RPMI7951 (cell line): Measurements from ENCODE around the gene FAM131C. TPM values are rescaled to one million over a fixed set of nuclear protein-coding genes. Genes with fewer than 3 reads are reported as not detected.
A peak's percentile ranks its signal among the peaks of the same experiment; 100 is the strongest.
"Not testable (repeated sequence)": the region's sequence is repeated elsewhere in the genome, so short reads cannot be mapped to it uniquely, and the experiment has no call there.

ENCODE experiments used
- DNase-seq: peaks from one replicate; pipeline ENCODE4 v3.0.0-alpha.2; 2012; ENCODE audit warnings: low read depth
- total RNA-seq: library from RNA; depleted of rRNA; stranded (reverse); fragments of >200 nt; shearing (Covaris generic); gene quantifications from 2 replicates; pipeline ENCODE4 v1.2.3, GENCODE V29; 2014; rRNA removed

FAM131C gene, protein sequence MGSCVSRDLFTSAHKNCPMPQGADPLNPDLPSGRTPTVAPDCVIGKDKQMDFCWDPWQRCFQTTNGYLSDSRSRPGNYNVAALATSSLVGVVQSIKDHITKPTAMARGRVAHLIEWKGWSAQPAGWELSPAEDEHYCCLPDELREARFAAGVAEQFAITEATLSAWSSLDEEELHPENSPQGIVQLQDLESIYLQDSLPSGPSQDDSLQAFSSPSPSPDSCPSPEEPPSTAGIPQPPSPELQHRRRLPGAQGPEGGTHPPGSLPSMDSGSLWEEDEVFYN
- total RNA-seq, result 0.20 TPM in 1 of 2 replicates, not detected in the other

DNA sequence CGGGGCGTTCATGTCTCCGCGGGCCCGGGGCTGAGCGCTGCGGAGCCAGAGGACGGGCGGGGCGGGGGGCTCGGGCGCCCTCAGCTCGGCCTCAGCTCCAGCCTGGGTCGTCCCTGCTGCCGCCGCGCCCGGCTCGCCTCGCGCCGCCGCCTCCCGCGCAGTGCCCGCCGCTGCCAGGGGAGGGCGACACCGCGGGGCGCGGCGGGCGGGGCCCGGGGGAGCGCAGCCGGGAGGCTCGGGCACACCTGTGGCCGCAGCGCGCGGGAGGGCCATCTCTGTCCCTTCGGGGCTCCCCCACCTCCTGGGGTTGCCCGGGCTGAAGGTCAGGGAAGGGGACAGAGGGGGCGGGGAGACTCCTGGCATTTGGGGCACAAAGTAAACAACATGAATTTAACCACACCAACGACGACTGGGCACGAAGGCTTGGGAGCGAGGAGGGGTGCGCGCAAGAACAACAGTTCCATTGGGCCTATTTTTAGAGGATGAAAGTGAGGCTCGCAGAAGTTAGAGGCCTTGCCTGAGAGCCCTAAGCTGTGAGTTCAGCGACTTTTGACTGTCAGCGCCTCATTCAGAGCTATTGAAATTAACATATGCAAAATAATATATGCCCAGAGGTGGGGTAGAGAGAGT is at the start of gene FAM131C:
FAM131C (minus strand) TSS at position 162 of the 630 bp plus-strand sequence. CDS start 209 bp downstream, outside the sequence.
- DNase-seq, result no peak

DNA sequence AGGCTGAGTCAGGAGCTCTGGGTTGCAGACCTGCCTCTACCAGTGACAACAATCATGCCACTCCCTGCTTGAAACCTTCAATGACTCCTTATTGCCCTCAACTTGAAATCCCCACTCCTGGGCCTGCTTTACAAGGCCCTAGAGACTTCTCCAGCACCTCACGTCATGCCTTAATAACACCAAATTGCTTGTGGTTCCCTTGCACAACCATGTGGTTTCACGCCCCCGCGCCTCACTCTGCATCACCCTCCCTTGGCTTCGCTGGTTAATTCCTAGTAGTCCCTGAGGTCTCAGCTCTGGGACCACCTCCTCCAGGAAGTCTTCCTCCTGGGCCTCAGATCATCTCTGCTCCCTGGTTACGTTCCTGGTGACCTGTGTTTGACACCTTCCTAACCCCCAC is 49.5 kb upstream of the FAM131C start:
- peak; percentile 86 for DNase-seq

DNA sequence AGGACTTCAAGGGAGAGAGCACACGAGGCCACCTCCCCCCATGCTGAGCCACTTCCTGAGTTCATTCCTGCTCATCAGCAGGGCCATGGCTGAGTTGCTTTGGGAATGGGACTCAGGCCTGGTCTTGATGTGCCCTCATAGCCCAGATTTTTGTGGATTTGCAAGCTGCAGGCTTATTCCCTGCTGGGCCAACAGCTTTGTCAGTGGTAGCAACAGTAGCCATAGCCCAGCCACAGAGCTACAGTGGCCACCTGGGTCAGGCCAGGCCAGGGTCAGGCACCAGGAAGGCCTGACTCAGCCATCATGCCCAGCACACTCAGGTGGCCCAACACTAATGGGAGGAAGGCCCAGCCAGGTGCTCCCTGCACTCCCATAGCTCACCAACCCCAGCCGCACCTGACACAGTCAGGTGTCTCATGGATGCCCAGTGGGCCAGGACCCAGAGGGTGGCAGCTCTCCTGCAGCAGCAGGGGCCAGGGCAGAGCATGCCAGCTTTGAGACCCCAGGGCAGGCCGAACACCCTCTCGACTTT is 49.0 kb upstream of the FAM131C start:
- peak; percentile 31 for DNase-seq

DNA sequence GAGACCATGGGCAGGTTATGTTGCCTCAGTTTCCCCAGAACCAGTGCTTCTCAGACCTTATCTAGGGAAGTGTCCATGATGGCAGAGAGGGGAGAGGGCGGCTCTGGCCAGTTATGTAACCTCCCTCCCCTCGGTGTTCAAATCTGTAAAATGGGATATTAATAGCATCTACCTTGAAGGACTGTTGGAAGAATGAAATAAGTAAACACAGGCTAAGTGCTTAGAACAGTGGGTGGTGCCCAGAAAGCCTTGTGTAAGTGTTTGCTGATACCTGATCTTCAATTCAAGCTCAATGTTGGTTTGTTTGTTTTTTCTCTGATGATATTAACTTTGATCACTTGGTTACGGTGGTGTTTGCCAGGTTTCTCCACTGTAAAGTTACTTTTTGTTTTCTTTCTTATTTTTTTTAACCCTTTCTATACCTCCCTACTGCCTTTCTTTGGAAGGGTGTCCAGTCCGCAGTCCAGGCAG is 47.5 kb upstream of the FAM131C start:
- DNase-seq, result no peak

DNA sequence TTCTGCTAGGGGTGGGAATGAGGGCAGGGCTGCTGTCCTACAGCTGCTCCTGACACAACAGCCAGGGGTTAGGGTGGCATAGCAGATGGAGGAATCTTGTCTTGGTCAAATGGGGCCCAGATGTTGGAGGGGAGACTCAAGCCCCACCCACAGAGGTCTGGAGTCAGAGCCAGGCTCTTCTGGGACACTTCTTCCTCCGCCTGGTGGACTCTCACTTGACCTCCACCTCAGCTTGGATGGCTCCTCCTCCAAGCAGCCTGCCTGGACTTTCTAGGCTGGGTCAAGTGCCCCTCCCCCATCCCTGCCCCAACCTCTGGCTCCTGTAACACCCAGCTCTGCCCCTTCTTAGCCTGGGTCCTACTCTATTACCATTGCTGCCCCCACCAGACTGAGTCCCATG is 47.0 kb upstream of the FAM131C start:
- DNase-seq, result peak; percentile 48

DNA sequence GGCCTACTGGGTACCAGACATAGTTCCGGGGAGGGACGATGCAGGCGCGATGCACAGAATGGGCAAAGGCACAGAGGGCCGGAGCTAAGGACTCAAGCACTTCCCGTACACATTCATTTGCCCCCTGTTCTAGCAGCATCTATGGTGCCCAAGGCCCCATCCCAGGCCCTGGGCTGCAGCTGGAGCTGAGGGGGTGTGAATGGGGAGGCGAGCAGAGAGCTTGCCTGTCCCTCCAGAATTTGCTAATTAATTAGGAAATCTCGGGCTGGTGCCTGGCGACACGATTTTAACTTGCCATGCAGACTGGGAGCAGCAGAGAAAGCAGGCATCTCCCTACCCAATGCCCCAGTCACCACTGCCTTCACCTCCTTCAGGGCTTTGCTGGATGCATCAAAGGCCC is 46.5 kb upstream of the FAM131C start:
- no peak for DNase-seq

DNA sequence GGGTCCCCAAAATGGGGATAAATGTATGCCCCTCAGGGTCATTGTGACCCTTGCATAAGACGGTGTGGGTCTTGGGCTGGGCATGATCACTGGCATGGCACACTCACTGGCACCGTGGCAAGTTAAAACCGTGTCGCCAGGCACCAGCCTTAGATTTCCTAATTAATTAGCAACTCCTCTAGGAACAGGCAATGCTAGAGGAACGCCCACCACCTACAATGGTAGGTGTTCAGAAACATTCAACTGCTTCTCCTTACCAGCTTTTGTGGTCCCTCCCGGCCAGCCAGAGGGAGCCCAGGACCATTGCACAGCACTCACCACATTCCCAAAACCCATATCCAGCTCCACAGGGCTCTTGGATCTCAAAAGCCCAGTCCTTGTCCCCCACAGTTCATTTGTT is 46.1 kb upstream of the FAM131C start:
- no peak for DNase-seq

DNA sequence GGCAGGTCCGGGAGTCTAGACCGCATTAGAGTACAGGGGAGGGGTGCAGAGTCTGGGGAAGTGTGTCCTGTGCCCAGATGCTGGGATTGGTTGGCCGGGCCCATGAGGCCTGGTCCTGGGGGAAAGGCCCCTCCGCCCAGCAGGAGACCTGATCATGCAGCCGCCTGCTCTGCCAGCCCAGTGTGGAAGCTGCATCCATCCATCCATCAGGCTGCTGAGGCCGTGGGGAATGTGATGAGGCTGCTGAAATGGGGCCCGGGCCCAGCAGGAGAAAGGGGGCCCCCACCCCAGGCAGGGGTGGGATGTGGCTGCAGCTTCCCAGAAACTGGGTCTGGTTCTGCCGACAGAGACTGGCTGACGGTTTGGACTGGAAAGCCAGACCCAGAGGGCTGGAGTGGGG is 45.3 kb upstream of the FAM131C start:
- DNase-seq, result no peak

DNA sequence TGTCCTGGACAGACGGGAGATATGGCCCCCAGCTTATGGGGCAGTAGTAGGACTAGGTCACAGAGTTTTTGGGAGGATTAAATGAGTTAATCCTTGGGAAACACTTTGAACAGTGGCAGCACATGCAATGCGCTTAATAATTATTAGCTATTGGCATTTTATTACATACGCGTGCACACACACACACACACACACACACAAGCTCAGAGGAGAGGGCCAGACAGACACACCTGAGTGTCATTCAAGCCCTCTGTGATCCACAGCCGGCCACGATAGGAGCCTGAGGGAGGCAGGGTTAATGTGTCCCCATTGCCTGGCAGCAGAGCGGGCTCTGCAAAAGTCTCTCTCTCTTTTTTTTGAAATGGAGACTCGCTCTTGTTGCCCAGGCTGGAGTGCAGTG is 44.5 kb upstream of the FAM131C start:
- no peak for DNase-seq

DNA sequence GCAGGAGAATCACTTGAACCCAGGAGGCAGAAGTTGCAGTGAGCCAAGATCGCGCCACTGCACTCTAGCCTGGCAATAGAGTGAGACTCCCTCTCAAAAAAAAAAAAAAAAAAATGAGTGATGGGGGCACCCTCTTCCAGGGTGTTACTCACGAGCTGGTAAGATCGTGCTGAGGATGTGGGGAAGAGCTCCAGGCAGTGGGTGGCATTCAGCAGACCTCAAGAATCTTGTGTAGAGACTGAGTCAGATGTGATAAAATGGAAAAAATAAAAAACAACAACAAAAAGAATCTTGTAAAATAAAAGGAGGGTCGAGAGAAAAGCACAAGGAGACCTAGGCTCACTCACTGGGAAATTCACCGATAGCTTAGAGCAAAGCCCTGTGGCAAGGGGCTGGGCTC is 43.9 kb upstream of the FAM131C start:
- peak; percentile 77 for DNase-seq

DNA sequence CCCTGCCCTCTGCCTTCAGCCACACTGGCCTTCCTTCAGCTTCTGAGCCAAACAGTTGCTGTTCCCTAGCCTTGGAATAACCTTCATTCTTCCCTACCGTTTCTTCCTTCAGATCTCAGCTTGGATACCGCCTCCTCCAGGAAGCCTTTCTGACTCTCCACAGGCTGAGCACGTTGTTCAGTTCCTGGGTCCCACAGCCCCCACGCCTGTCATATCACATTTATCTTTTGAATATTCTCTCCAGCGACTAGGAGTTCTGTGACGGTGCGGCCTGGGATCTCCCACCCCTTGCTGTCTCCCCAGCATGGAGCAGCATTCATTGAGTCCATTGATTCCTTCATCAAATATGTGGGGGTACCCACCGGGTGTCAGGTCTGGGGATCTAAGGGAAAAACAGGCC is 43.2 kb upstream of the FAM131C start:
- DNase-seq, result no peak

DNA sequence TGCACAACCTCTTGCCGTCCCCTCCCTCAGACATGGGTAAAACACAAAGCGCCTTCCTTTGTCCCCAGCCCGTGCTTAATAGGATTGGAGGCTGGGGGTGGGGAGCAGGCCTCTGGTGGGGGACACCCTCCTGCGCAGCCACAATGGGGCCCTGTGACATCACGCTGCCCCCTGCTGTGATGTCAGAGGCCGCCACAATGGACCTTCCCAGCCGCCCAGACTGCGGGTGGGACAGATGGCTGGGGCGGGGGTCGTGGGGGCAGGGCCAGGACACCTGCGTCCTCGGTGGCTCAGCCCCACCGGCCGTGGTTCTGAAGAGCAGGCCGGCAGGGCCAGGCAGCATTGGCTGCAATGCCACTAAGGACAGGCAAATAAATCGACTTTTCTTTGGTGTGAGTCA is 42.6 kb upstream of the FAM131C start:
- no peak for DNase-seq

DNA sequence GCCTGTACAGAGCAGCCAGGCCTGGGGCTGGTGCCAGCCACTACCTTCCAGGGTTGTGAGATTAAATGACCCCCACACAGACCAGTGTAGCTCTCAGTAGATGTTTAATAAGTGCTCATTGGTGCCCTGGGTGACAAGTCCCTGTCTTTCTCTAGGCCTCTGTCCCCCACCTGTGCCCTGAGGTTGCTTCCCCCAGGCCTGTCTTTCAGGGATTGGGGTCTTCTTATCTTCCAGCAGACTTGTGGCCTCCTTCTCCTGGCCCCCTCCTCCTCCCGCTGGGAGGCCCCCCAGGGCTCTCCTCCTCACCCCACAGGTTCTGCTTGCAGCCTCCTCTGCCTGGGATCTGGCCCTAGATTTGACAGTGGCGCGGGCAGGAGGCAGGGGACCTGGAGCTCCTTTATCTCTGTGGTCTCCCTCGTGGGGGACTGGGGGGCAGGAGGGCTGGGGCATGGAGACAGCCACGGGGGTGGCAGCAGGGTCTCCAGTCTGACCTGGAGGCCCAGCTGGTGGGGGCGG is 42.1 kb upstream of the FAM131C start:
- no peak for DNase-seq

DNA sequence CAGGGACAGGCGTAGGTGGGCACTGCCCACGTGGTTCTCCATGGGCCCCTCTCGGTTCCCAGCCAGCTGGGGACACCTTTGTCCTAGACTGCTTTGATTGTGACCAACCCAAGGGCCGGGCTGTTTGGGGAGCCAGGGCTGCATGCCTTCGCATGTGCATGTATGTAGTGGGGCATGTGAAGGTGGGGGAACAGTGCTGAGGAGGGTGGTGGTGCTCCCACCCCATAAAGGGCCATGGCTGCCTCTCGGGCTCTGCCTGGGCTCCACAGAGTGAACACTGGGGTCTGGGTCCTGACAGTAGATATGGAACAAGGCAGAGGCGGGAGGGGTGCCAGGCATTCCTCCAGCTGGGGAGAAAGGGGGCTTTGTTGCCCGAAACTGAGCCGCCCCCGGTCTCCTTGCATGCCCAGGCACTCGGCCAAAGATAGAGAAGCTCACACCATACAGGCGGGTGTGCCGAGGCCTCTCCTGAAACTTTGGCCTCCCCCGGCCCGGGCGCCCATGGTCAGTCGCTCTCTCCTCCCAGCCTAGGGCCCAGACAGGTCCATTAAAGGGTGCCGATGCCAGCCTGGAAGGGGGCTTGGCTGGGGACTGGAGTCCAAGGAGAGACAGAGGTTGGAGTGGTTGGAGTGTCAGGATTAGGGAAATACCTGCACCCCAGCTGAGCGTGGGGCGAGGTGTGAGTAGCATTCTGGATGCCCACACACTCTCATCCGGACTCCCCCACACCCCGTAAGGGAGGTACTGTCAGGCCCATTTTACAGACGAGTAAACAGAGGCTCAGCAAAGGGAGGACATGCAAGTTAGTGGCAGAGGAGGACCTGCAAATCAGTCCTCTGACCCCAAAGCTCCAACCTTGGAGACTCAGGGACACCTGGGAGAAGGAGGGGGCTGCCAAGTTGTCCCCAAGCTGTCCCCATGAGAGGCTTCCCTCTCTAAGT is 41.3 kb upstream of the FAM131C start:
- no peak for DNase-seq

DNA sequence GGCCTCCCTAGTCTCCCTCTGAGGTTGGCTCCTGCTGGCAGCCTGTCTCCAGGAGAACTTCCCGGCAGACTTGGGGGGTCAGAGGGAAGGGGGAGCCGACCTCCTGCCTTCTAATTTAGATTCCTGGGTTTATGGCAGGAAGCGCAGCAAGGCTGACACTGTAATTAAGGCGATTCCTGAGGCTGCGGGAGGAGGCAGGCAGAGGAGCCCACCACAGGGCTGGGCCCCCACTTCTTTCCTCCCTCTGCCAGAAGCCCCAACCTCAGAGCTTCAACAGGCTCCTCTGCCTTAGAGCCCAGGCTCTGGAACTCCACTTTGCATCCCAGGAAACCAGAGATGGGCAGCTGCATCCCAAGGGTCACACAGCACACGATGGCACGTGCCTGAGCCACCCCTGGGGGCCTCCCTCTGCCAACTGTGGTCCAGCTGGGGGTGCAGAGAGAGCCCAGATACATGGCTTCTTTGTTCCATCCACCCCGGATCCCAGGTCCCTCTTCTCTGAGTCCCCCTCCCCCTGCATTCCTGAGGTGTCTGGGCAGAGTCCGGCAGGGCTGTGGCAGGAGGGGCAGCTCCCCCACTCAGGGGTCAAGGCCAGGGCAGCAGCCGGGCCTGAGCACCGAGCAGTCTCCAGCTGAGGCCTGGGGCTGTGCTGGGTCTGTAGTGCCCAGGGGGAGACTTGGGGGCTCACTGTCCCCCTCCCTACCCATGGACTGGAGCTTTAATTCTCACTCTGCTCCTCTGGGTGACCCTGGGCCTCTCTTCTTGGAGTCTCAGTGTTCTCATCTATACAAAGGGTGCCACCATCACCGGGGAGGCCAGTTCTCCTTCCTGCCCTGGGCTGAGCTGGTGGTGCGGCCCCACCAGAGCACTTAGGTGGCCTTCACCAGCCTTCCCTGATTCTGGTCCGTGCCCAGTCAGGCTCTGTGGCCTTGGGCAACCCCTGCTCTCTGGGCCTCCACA is 39.4 kb upstream of the FAM131C start:
- DNase-seq, result peak; percentile 55

DNA sequence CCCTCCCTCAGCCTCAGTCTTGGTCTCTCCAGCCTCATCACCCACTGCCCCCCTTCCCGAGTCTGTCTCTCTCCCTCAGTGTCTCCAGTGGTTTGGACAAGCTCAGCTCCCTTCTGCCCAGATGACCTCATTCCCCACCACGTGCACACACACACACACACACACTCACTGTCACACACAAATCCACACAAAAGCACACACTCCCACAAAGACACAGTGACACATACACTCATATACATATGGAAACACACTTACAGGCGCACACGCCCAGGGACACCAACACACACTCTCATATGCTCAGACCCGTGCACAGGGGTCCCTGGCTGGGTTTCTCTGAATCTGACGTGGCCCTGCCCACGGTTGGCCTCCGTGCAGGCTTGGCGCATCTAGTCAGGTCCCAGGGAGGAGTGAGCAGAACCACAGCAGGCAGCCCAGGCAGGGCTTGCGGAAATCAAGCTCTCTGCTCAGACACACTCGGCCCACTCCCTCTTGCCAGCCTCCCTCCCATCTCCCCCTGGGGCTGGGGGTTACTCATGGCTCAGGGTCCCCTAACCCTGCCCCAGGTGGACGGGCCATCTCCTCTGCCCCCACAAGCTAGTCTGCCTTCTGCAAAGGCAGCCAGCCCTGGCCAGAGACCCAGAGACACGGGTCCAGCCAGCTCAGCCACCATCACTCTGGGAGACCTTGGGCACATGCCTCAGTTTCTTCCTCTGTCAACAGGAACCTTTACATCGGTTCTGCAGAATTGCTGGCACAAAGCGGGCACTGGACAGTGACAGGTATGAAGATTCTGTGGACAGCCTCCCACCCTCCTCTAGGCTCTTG is 38.5 kb upstream of the FAM131C start:
- peak; percentile 67 for DNase-seq

DNA sequence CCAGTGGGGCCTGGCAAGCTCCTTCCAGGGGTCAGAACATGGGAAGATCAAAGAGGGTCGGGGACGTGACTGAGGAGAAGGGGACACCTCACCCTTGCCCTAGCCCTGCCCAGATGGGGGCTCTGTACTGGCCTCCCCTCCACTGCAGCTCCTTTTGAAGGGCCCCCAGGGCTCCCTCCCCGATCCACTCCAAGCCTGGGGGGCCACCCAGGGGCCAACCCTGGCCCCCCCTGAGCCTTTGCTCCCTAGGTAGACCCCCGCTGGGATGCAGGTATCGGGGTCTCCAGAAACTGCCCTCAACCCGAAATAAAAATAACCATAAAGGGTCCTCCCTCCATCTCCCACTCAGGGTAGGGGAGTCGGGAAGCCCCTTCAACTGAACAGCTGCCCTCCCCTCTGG is 37.4 kb upstream of the FAM131C start:
- DNase-seq, result no peak

DNA sequence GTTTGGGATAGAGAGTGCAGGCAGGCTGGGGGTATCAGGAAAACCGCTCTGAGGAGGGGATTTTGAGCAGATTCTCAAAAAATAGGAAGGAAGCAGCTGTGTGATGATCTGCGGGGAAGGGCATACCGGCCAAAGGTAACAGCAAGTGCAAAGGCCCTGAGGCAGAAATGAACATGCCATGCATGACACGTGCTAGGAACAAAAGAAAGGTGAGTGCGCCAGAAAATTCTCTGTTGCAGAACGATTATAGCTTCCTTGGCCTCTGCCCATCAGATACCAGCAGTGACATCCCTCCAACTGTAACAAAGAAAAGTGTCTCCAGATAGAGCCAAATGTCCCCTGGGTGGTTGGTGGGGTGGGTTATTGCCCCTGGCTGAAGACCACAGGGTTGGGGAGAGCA is 37.0 kb upstream of the FAM131C start:
- DNase-seq, result no peak

DNA sequence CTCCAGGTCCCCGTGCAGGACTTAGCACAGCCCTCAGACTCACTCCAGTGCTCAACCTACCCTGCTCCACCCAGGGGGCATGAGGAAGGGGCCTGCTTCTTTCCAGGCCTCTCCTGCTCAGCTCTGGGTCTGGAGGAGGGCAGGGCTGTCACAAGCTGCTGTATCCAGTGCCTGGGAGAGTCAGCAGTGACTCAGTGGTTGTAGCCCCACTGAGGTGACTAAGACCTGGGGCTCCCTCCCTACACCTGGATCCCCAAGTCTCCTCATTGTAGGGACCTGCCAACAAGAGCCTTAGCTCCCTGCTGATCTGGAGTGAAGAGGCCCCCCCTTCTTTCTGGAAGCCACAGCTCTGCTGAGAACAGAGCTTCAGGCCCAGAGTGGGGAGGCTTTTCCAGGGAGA is 36.1 kb upstream of the FAM131C start:
- no peak for DNase-seq

DNA sequence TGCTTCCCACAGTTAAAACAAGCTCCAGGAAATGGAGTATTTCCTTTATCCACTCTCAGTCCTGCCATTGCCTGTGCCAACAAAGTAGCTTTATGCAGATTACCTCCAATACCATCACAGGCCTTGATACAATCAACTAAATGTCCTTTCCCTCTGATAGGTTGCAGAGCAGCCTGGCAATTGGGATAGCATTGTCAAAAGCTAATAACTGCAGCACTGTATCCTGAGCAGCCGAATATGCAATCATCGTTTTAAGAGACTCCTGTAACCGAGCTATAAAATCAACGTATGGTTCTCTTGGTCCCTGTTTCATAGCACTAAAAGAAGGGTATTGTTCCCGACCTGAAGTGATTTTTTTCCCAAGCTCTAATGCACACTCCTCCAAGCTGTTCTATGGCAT is 33.6 kb upstream of the FAM131C start:
- DNase-seq, result not testable (repeated sequence)
